Ovary (tissue), 3 donors: Measurements from ENCODE around the gene LETM1.

Experiments
- CTCF ChIP-seq, 3 donors: fragments of 450-650 bp in 2 of 3; fragments of 200-600 bp in 1 of 3; IDR thresholded peaks; one replicate each; pipeline versions ENCODE4 v1.5.1 to v1.8.0; 2016 to 2022; ENCODE audit warnings: antibody characterized with exemption in 3 of 3, mild to moderate bottlenecking in 1 of 3
- EP300 ChIP-seq: sonication (generic); formaldehyde crosslinking; IDR thresholded peaks from one replicate; pipeline ENCODE4 v1.6.1; 2017; ENCODE audit warnings: antibody characterized with exemption
- donor health status: DM: no; HTN: no; CAD: no.

- TF ChIP-seq CTCF (IDR thresholded peaks at IDR 0.05), result no peak
- no peak for TF ChIP-seq EP300
These were observed 51.1 kb downstream of the LETM1 start for GRCh38 chr4:1804638-1805492.
